DMS79 treated with DMSO at 0.1 percent for 48 hours (cell line): ENCODE data around the gene HNRNPL.
"Not testable (repeated sequence)": the region's sequence is repeated elsewhere in the genome, so short reads cannot be mapped to it uniquely, and the experiment has no call there.

ENCODE experiments used
- DNase-seq: peaks from one replicate; lab custom pipeline; 2025; lab: John Stamatoyannopoulos, UW

Gene HNRNPL

GRCh38 chr19:38869836-38870607, 20.2 kb upstream of the HNRNPL start:
- DNase-seq = no peak

DNA sequence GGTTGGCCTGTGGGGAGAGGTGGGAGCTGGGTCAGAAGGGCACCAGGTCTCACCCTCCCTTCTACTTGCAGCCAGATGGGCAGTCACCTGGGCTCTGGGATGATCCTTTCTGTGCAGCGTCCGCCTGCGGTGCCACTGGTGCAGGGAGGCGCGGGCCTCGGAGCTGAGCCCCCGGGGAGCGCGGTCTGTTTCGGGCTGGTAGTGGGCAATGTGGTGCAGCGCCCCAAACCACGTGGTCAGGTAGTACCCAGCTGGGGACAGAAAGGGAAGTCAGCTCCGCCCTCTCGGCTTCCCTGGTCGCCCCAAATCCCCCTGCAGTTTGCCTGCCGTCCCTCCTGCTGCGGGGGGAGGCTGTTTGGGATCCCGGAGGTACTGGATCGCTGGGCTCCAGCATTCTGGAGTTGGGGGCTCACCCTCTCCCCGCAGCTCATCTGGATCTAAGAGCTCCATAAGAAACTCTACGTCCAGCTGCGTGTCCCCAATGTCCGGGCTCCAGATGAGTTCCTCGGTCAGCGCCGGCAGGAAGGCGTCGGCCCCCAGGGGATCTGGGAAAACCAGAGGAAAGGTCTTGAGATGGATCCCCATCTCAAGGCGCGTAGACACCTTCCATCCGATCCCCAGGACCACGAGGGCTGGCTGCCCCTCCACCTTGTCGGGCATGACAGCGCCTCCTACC, 19.5 kb upstream of the HNRNPL start:
- DNase-seq = no peak

- no peak for DNase-seq
These were observed 18.8 kb upstream of the HNRNPL start for GRCh38 chr19:38868551-38868950.

GRCh38 chr19:38867171-38867780, 17.5 kb upstream of the HNRNPL start:
- DNase-seq = no peak

DNA sequence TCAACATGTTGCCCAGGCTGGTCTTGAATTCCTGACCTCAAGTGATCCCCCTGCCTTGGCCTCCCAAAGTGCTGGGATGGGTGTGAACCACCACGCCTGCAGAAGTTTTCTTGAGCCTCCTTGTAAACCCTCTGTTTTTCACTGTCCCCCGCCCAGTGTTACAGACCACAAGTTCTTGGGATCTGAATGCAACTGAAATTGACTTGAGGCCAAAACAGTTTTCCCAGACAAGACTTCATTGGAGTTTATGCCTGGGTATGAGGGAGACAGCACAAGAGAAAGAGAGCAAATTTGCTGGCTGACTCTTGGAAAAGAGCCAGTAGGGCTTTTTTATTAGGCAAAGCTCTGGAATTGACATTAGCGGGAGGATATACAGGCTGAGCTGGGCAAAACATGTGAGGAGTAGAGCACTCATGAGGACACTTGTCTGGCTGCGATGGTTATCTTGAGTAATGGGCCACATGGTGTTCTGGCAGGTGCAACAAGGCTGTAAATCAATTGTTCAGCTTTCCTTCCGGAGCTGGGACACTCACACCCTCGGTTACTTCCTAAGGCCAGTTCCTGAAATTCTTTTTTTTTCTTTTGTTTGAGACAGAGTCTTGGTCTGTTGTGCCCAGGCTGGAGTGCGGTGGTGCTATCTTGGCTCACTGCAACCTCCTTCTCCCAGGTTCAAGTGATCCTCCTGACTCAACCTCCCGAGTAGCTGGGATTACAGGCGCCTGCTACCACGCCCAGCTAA, 12.7 kb upstream of the HNRNPL start:
- peak; percentile 98 for DNase-seq

DNA sequence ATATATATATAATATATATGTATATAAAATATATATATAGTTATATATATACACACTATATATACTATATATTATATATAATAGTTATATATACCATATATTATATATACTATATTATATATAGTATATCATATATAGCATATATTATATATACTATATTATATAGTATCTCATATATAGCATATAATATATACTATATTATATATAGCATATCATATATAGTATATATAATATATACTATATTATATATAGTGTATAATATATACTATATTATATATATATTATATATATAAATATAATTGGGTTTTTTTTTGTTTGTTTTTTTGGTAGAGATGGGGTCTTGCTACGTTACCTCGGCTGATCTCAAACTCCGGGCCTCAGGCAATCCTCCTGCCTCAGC, 11.6 kb upstream of the HNRNPL start:
- DNase-seq = no peak

GRCh38 chr19:38859631-38860204, 9.9 kb upstream of the HNRNPL start:
- not testable (repeated sequence) for DNase-seq

GRCh38 chr19:38856813-38857212, 7.0 kb upstream of the HNRNPL start:
- DNase-seq = no peak

- DNase-seq = not testable (repeated sequence)
These were observed 6.0 kb upstream of the HNRNPL start for GRCh38 chr19:38855751-38856150.

- not testable (repeated sequence) for DNase-seq
These were observed 5.2 kb upstream of the HNRNPL start for GRCh38 chr19:38854961-38855360.

DNA sequence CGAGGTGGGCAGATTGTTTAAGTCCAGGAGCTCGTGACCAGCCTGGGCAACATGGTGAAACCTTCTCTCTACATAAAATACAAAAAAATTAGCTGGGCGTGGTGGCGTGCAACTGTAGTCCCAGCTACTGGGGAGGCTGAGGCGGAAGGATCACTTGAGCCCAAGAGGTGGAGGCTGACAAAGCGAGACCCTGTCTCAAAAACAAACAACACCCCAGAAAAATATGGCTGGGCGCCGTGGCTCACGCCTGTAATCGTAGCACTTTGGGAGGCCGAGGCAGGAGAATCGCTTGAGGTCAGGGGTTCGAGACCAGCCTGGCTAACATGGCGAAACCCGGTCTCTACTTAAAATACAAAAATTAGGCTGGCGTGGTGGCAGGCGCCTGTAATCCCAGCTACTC, 3.4 kb upstream of the HNRNPL start:
- DNase-seq = no peak

DNA sequence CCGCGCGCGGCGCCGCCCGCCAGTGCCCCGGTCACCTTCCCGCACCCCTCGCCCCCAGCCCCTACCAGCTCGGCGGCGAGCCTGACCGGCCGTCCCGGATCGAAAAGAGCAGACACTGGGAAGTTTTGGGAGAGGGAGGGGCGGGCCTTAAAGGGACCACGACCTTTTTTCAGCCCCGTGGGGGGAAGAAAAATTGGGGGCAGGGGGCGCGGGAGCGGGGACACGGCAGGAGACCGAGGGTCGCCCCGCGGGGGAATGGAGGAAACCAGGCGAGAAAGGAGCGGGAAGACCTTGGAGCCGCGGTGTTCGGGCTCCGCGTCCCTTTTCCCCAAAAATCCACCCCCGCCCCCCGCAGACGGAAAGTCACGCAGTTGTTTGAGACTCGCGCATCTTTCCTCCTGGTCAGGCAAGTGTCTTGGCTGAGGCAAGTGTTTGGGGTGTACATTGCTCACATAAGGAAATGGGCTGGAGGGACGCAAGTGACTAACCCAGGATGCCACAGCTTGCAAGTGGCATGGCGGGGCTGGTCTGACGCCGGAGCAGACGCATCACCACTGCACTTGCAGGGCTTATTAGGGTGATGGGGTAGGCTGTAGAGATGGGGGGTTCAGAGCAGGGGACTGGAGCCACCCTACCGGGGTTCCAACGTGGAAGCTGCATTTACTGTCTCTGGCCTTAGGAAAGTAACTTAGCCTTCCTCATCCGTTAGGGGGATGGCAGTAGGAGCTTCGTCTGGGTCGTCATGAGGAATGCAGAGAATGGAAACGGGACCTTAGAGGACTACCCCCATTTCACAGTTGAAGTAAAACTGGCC, 2.7 kb upstream of the HNRNPL start:
- DNase-seq = no peak

DNA sequence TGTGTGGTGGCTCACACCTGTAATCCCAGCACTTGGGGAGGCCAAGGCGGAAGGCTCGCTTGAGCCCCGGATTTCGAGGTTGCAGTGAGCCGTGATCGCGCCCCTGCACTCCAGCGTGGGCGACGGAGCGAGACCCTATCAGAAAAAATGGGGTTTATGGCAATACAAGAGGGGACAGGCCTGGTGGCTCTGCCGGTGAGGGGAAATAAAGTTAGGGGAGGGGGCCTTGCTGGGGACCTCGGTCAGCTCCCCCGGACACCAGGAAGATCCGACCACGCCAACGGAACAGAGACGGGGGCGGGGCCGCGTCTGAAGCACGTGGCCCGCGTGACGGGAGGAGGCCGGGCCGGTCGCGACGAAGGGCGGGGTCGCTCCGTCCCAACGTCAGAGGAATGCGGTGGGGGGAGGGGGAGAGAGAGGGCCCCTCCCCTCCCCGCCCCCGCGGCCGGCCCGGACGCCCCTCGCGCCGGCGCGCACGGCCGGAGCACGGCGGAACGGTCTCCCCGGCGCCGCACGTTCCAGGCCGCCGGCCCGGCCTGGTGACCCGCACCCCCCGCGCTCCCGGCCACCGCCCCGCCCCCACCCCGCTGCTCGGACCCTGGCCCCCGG, 1.9 kb upstream of the HNRNPL start:
- peak; percentile 75 for DNase-seq

DNA sequence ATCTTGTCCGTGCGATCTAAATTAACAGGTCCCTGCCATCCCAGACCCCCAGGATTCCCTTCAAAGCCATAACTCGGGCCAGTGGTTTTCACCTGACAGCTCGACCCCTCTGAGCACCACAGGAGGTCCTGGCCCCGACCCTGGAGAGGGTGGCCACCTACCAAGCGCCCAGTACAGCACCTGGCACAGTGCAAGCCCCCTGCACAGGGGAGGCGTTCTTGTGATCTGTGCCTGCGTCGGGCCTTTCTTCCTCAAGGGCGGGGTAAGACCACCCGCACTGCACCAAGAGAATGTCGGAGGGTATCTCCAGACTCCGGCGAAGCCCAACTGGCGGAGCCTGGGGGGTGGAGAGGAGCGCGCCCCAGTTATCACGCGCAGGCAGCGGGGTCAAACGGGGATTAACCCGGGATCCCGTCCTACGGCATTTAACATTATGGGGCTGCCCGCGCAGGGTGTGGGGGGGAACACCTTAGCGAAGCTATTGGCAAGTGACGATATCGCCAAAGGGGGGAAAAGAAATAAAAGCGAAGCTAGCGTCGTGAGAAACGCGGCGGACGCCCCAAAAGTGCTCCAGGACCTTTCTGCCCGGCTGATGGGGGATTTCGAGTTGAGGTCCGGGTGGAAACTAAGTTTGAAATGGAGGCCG, 1.3 kb upstream of the HNRNPL start:
- DNase-seq = no peak

- no peak for DNase-seq
These were observed 720 bp upstream of the HNRNPL start for GRCh38 chr19:38850436-38850975.

DNA sequence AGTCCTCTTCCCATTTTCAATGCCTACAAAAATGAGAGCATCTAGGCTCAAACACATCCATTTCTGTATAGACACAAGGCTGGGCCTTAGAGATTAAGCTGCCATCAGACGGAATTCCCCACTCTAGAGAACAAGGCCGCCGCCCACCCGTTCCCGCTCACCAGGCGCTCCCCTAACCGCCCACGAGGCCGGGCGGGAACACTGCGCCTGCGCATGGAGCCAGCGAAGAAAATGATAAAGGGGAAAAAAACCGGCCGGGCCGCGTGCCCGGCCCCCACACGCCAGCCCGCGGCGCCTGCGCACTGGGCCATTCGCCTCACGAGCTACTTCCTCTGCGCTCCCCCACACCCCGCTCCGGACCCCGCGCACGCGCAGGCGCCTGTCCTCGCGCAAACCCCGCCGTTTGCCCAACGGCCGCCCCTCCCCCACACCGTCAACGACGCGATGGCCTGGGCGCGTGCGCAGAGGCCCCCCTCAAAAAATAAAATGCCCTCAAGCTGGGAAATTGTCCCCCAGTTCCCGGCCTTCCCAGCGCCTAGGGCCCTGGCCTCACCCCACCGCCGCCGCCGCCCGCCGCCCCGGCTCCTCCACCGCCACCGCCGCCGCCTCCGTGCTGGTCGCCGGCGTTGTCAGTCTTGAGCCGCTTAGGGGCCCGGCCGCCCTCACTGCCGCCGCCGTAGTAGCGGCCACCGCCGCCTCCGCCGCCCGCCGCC, 483 bp downstream of the HNRNPL start:
- DNase-seq = peak; percentile 92

- DNase-seq = no peak
These were observed 1.3 kb downstream of the HNRNPL start for GRCh38 chr19:38848299-38849146.

GRCh38 chr19:38846097-38846496, 3.7 kb downstream of the HNRNPL start:
- no peak for DNase-seq
